Upper lobe of left lung (tissue), 4 donors: Measurements from ENCODE around the gene GPN1.

Experiments
- POLR2A ChIP-seq, 4 donors: fragments of 450-650 bp; IDR thresholded peaks; one replicate each; pipeline ENCODE4 v1.5.1; 2016 to 2017; ENCODE audit warnings: antibody characterized with exemption in 4 of 4, mild to moderate bottlenecking in 2 of 4
- TF ChIP-seq, protein P1 (sequence below), 6 experiments: fragments of 450-650 bp in 4 of 6; fragments of 200-600 bp in 2 of 6; sonication (generic) in 2 of 6; IDR thresholded peaks; one replicate each; pipeline ENCODE4 v1.5.1; 2016 to 2019; ENCODE audit warnings: antibody characterized with exemption in 6 of 6

GRCh38 chr2:27655155-27655951 lies 26.5 kb downstream of the GPN1 start:
- TF ChIP-seq, protein P1, sequence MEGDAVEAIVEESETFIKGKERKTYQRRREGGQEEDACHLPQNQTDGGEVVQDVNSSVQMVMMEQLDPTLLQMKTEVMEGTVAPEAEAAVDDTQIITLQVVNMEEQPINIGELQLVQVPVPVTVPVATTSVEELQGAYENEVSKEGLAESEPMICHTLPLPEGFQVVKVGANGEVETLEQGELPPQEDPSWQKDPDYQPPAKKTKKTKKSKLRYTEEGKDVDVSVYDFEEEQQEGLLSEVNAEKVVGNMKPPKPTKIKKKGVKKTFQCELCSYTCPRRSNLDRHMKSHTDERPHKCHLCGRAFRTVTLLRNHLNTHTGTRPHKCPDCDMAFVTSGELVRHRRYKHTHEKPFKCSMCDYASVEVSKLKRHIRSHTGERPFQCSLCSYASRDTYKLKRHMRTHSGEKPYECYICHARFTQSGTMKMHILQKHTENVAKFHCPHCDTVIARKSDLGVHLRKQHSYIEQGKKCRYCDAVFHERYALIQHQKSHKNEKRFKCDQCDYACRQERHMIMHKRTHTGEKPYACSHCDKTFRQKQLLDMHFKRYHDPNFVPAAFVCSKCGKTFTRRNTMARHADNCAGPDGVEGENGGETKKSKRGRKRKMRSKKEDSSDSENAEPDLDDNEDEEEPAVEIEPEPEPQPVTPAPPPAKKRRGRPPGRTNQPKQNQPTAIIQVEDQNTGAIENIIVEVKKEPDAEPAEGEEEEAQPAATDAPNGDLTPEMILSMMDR (IDR thresholded peaks at IDR 0.05) = no peak
- no peak for TF ChIP-seq POLR2A (IDR thresholded peaks at IDR 0.05)
